LHCN-M2 (cell line): ENCODE data around the gene KCNQ1. TPM values are rescaled to one million over a fixed set of nuclear protein-coding genes. Genes with fewer than 3 reads are reported as not detected.

Source experiments
- DNase-seq: peaks from one replicate; pipeline ENCODE4 v3.0.0-alpha.2; 2012; ENCODE audit warnings: low read depth
- total RNA-seq: library from RNA; depleted of rRNA; stranded (reverse); fragments of >200 nt; gene quantifications from 2 replicates; pipeline ENCODE4 v1.2.3, GENCODE V29; 2014

KCNQ1 gene
- total RNA-seq, 1 experiment from 2014 or later: not detected

DNA sequence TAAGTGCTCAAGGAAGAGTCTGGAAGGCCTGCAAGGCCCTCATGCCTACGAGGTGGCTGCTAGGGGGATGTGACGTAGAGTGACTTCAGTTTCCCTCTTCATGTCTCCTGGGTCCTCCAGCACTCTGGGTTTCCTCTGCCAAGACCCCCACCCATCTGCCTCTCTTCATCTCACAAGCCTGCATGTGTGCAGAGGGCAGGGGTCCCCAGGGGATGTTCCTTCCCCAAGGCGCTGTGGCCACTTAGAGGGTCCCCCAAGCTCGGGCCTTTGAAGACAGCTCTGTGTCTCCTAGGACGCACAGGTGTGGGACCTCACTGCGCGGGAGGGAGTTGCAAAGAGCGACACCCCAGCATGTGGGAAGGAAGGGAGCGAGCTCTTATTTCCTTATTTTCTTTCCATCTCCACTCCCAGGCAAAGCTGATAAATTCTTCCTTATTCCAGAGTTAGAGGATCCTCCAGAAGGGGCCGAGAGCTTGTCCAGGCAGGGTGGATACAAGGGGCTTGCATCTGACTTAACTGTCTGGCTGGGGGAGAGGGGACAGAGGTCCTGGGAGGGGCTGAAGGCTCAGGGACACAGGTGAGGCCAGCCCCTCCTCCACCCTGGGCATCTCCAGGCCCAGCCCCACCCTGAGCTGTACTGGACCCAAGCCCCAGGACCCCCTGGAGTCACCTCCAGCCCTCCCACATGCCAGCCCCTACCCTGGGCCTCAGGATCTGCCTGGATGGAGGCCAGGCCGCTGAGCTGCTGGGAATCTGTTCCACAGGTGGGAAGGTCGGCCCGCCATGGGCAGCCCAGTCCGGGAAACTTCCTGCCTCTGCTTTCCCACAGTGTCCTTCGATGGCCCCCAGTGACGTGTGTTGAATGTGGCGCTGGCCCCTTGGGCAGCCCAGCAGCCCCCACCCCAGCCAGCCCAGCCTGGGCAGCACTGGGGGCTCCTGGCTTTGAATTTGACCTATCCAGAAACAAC is 314.7 kb downstream of the KCNQ1 start:
- no peak for DNase-seq

DNA sequence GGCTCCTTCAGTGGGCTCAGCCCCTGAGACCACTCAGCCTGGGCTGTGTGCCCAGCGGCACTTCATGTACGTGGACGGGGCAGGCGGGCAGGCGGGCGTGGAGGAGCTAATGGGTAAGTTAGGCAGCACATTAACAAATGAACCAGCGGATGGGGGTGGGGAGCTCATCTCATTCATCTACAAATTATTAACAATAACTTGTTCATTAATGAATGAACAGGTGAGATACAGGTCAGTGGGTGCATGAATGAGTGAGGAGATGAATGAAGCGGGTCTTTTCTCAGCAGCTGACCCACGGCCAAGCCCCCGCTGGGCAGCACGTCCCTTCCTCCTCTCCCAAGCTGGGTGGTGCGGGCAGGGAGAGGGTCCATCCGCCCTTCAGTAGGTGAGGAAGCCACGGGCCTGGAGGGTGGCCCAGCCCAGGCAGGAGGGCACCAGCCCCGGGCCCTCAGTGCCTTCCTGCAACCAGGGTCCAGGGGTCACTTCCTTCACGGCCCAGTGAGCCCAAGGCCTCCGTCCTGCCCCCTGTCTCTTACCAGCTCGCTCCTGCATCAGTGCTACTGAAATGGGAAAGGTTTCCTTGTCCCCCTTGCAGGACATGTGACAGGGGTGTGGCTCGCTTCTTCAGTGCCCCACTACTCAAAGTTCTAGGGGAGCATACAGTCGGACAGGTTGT is 315.5 kb downstream of the KCNQ1 start:
- no peak for DNase-seq

DNA sequence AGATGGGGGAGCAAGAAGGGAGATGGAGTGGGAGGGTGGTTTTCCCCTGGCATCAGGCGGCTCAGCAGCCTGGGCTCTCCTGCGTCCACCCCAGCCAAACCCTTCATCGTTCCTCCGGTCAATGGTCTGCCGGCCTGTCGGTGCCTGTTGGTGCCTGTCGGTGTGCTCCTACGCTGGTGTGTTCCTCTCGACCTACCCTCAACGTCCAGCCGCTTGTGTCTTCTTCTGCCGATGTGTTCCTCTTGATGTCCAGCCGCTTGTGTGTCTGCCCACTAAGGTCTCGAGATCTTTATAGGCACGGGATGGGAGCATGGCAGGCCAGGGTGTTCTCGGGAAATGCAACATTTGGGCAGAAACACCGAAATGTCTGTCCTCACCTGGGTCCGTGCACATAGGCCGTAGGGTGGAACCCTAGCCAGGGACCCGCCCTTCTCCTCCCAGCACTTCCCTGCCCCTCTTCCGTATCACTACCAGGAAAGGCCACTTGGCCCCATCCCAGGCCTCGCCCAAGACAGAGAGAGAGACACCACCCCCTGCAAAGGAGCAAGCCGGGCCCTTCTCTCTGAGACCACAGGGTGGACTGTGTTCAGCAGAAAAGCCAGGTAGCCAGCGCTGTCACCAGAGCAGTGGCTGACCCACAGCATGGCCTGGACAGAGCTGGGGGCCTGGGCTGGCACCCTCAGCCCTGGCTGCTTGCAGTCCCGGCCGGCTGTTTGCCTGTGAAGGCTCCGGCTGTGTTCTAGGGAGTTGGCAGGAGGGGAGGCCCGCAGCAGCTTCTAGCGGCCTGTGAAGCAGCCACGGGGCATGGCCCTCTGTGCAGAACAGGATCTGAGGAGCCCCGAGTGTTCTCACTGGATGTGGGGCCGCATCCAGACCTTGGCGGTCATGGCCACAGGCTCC is 316.6 kb downstream of the KCNQ1 start:
- DNase-seq: no peak

DNA sequence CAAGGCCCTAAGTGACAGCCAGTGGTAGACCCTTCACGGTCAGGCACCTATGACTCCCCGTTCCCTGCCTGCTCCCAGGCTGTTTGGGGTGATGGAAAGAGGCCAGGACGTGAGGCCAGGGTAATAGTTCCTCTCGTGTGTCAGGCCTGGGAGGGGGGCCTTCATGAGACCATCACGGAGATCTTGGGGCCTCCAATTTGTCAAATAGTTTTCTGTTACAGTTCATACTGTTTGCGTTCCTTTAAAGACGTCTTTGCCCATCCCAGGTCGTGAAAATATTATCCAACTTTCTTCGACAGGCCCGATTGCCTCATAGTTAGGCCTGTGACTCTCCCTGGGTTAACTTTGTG is 317.2 kb downstream of the KCNQ1 start:
- no peak for DNase-seq

DNA sequence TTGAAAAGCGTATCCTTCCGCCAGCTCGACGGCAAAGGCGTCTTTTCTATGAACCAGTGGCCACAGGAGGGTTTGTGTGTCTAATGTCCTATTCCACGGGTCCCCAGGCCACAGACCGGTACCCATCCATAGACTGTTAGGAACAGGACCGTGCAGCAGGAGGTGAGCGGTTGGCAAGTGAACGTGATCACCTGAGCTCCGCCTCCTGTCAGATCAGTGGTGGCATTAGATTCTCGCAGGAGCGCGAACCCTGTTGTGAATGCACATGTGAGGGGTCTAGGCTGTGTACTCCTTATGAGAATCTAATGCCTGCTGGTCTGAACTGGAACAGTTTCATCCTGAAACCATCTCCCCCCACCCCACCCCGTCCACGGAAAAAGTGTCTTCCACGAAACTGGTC is 317.6 kb downstream of the KCNQ1 start:
- no peak for DNase-seq

DNA sequence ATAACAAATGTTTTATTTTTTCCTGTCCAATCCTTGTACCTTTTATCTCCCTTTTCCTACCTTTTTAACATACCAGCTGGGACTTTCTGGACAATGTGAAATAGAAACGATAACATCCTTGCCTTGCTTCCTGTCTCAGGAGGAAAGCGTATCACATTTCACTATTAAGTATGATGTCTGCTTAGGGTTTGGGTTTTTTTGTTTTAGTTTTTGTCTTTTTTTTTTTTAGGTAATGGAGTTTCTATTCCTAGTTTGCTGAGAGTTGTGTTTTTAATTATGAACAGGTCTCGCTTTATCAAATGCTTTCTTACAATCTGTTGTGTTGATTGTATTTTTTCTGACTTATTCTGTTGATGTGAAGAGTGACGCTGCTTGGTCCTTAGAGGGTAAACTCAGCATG is 319.2 kb downstream of the KCNQ1 start:
- DNase-seq: no peak

DNA sequence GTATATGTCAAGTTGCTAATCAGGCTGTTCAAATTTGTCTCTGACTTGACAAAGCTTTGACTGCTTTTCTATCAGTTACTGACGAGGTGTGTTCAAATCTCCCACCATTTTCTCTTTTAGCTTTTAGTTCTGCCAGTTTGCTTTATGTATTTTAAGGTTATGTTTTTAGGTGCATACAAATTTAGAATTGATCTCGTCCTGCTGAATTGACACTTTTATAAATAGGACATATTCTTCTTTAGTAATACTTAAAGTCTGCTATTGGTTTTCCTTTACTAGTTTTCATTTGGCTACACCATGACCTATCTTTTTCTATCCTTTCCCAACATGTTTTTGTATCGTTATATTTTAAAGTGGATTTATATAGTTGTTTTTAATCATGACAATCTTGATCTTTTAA is 320.7 kb downstream of the KCNQ1 start:
- no peak for DNase-seq

DNA sequence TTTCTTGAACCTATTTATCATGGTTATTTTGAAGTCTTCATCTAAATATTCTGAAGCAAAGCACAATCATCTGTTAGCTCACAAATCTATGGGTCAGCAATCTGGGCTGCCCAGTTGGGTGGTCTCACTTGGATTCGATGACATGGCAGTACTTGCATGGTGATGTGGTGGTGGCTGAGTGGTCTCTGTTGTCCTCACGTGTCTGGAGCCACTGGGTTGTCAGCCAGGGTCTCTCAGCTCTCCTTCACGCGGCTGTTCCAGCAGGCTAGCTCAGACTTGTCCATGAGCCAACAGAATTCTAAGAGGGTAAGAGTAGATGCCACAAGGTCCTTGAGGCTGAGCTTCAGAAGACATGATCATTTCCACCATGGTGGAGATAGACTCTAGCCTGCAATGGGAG is 321.4 kb downstream of the KCNQ1 start:
- DNase-seq: no peak

DNA sequence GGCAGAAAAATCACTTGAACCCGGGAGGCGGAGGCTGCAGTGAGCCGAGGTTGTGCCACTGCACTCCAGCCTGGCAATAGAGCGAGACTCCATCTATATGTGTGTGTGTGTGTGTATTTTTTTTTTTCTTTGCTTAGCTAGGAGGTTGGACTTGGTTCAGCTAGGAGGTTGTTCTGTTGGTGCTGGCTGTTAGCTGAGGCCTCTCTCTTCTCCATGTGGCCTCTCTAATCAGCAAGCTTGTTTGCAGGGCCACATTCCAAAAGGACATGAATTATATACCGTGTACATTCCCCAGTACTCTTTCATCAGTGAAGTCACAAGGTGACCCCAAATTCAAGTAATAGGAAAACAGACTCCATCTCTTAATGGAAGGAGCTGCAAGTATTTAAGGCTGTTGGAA is 322.3 kb downstream of the KCNQ1 start:
- DNase-seq: no peak

DNA sequence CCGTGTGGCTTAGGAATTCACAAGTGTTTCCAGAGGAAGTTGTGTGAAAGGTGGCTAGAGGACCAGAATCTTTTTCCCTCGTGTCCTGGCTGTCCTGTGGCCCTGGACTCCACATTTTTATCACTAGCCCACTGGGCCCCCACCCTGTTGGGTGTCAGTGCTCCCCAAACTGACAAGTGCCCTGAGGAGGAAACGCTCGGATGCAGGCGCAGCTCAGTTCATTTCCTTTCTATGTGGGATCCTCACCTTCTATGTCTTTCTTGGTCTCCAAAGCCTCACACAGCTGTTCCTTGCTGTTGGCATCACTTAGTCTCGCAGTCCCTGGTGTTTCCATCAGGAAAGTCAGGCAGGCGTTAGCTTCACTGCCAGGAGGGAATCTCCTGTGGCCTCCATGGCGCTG is 323.0 kb downstream of the KCNQ1 start:
- no peak for DNase-seq

DNA sequence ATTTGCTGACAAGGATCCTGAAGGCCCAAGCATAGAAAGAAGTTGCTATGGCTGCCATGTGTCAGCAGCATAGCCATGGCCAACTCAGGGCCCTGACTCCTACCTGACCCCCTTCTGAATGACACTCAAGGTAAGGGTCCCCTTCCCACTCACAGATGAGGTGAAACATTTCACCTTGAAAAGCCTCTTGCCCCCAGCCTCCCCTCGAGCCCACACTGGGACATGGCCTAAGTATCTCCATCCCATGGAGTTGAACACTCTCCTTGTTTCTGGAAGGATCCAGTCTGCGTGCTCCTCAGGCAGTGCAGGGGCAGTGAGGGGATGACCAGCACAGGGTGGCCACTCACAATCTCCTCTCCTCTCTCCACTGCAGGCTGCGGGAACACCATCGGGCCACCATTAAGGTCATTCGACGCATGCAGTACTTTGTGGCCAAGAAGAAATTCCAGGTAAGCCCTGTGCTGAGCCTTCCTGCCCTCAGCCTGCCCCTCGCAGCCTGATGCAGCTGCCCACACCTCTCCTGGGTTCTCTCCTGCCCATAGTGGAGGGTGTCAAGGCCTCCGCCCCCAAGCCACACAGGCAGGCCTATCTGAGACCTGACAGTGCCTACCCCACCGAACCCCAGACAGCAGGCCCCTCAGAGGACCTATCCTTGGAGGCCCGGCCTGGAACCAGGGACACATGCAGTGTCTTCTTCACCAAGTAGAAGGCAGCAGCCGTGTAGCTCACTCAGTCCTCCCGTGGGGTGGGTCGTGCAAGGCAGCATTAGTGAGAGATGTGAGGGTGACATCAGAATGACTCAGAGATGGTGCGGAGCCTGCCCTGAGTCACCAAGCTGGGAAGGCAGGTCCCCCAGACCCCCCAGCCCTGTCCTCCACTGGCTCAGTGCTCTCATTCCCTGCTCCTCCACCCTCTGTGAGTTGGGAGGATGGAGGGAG is 323.9 kb downstream of the KCNQ1 start:
- DNase-seq: peak; percentile 74

DNA sequence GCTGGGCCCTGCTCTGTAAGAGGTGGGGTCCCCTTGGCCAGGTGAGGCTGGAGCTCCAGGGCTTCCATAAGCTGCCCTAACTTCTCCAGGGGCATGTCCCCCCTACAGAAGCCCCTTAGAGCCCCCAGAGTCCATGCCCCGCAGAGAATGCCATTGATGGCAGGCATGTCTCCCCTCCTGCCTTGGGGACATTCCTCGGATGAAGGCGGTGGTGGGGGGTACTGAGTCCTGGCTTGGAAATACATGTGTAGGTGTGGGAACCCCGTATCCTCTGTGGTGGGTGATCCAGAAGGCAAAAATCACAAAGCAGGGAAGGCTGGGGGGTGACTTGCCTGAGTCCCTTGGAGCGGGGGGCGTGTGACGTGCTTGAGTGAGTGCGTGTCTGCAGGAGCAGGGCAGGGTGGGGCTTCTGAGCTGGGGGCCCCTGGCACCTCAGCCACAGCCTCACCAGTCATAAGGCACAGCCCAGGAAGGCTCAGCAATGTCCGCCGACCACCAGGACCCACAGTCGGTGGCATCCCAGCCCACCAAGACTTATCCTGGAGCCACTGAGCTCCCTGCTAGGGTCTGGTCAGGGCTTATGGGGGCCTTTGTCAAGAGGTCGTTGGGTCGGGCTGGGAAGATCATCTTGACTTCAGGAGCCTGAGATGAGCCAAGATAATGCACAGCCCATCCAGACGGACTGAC is 324.7 kb downstream of the KCNQ1 start:
- no peak for DNase-seq

DNA sequence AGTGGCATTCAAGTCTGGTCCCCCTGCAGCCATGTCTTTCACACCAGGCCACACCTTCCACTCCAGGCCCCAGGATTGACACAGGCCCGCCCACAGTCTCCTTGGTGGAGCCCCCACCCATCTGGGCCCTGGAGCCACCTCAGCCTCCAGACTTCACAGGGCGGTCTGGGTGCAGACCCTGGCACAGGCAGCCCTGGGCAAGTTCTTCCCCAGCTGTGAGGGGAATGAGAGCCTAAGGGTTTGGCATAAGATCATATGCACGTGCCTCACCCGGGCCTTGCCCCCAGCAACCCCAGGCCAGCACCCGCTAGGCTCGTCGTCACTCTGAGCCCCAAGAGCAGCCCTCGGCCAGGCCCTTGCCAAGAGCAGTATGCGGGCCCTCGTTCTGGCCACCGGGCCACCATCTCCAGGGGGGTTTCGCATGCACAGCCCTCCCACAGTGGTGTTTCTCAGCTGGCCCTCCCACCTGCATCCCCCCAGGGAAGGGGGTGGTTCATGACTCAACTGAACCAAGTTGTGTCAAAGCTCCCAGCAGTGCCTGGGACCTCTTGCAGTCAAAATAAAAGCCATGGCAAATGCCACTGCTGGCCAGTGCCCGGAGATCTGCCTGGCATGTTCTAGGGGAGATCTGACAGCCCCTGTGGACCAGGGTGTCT is 325.4 kb downstream of the KCNQ1 start:
- DNase-seq: no peak

DNA sequence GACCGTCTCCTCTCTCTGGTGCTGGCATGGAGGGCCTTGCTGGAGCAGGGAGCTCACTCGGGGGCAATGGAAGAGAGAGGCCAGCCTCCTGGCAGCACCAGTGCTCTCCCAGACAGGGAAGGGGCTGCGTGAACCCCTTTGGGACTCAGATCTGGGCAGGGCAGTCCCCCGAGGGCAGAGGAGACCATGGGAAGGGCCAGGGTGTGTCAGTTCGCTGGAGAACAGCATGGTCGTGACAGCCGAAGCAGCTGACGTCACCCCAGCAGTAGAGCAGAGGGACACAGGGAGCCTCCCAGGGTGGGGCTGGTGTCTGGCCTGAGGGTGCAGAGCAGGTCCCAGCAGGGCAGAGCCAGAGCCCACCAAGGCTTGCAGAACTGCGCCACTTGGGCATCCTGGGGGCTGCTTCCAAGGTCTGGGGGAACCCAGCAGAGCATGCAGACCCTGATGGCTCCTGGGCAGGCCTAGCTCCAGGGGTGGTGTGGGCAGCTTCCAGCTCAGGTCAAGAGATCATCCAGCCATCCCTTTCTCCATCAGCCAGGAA is 326.0 kb downstream of the KCNQ1 start:
- DNase-seq: no peak

DNA sequence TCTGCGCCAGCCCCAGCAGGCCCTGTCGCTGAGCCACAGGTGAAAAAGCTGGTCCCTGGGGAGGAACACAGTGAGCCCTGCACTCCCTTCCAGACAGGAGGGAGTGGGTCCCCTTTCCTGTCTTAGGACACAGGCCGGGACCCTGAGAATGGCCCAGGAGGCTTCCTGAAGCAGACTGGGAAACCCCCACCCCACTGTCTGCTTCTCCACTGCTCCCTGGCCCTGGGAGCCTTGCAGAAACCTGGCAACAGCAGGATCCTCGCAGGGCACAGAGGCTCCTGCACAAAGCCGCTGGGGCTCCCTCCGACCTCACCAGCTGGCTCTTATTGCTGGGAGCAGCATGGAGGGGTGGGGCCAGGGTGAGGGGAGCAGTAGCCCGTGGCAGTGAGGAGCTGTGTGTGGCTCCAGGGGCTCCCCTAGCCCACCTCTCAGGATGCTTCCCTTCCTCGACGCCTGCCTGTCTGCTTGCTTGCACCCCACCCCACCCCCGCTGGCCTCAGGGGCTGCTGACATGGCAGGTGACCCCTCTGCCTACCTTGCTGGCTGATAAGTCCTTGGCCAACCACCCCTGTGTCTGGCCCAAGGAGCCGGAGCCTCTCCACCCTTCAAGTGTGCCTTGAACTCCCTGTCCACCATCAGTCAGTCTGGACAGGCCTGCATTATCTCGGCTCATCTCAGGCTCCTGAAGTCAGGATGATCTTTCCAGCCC is 327.1 kb downstream of the KCNQ1 start:
- DNase-seq: no peak

DNA sequence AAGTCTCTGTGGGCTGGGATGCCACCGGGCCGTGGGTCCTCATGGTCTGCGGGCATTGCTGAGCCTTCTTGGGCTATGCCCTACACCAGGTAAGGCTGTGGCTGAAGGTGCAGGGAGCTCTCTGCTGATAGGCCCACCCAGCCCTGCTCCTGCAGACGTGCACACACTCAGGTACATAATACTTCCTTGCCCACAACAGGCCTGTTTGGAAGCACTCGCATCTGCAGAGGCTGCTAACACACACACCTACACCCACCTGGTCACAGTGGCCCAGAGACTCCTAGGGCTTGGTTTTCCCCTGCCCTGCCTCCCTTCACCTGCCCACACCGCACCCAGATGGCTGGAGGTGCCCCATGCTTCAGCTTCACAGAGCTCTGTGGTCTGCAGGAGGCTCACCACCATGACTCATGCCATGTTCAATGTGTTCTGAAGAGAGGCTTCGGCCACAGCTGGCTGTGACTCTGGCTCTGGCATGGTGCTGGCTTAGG is 327.8 kb downstream of the KCNQ1 start:
- DNase-seq: peak; percentile 67

DNA sequence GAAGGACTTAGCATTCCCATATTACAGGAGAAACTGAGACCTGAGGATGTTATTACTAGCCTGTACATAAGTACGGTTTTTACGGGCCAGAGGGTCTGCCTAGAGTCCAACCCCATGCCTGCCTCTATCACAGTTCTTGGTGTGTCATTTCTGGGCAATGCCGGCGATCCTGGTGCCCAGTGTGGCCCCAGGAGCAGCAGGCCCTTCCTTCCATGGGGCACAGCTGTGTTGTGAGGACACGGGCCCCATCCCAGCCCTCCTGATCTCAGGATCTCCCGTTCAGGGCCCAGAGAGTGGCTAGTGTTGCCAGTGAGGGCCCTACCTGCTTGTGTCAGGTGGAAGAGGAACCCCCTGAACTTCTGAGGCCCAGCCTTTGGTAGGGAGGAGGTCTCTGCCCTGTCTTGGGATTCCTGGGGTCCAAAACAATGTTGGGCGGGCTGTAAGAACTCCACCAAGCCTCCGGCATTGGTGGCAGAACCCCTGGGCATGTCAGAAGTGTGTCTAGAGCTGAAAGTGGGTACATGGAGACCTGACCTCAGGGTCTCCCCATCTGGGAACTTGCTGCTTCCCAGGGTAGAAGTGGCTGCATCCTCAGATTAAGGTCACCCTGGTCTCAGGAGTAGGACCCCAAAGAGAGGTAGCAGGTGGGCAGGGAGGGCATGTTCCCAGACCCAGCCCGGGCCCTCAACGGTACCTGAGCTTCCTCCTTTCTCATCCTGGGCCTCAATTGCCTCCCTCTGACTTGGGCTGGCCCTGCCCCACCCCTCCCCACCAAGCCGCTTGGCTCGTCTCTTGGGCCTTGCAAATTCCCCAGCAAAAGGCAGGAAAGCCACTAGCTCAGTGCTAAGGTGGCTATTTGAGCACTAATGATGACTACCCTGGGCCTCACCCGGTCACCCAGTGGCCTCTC is 329.6 kb downstream of the KCNQ1 start:
- no peak for DNase-seq
